Panc1 (cell line): ENCODE data around the gene ST3GAL5.

Source experiments
- CTCF ChIP-seq: fragments of 450-650 bp; IDR thresholded peaks from 2 replicates; pipeline ENCODE4 v1.5.1; 2017; ENCODE audit warnings: mild to moderate bottlenecking
- POLR2AphosphoS5 ChIP-seq: IDR thresholded peaks from 2 replicates; pipeline ENCODE4 v1.6.1; 2012; ENCODE audit warnings: mild to moderate bottlenecking, low read depth, low read length, moderate library complexity

GRCh38 chr2:85913884-85914881 lies 25.4 kb upstream of the ST3GAL5 start:
- TF ChIP-seq POLR2AphosphoS5 (no peak), CTCF (no peak)
